HG03095 (cell line): ENCODE measurements around the gene ZC3H4.
"Not testable (repeated sequence)": the region's sequence is repeated elsewhere in the genome, so short reads cannot be mapped to it uniquely, and the experiment has no call there.

ENCODE experiments used
- ATAC-seq: cut with Tn5 transposase; IDR thresholded peaks from one replicate; pipeline ENCODE4 v1.9.1; 2021; ENCODE audit warnings: moderate library complexity; ENCODE audit not compliant: unreplicated experiment

The ZC3H4 gene

DNA sequence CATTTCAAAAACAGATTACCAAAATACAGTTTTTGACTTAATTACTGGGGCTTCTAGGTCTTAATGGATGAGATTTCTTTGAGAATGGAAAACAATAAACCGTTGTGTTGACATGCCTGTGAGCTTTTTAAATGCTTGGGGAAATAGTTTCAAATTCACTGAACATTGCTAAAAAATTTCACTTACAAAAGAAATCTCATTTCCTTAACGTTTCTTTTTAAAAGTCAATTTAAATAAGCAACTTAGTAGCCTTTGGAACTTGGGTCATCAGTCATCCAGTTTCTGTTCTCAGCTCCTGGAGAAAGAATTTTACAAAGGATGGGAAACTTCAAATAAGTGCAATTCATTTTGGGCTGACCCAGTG lies 4.4 kb downstream of the ZC3H4 start:
- no peak for ATAC-seq

DNA sequence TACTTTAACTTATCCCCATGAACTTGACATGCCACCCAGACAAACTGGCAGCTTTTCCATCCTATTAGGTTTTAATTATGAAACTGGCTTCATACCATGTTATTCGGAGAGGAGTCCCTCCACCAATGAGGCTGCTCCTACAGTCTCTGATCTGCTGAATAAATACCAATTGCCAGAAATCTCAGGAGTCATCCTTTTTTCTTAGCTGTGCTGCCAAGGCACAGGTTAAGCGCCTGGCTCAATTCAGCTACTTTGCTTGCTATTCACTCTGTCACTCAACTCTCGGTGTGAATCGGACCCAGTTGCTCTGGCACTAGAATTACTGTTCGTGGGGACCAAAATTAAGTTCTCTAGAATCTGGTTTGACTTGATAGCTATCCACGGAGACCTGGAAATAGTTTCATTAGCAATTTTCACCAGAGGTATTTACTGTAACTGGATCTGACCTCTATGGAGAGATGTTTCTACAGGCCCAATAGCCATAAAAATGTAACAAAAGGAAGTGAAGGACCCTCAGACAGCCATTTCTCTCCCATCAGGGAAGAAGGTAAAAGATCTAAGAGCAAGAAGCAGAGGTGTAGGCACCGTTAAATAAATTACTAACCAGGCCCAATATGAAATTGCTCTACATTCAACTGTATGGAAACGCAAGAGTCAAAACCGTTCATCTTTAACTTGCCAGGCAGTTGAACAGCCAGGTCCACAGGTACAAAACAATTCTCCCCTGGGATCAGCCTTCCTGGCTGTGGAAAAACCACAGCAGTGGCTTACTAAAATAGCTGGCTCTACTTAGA lies 5.4 kb downstream of the ZC3H4 start:
- ATAC-seq: no peak

DNA sequence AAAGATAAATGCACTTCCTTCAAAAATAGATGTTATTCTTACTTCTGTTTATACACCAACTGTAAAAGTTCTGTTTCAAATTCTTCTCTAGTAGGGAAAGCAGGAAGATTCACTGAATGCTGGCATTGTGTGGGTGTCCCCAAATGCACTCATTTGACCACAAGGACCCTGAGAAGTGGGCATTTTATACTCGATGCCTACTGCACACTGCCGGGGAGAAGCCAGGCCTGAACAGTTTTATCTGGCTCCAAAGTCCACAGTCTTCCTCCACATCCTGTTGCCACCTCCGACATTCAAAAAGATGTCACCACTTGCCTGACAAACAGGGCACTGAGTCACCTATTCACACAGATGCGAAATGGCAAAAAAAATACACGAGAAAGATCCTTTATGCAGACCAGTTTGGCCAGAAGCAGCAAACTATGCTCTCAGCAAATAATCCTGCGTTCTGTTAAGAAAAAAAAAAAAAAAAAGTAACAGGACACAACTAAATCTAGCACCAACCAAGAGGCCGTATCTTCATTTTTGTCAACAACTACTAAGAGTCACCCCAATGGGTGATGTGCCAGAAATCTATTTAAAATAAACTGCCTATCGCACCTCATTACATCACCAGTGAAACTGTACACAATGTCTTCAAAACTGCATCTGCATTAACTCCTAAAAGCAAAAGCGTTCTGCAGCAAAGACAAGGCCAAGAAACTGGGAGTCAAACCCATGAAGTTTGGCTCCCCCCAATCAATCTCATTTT lies 6.2 kb downstream of the ZC3H4 start:
- no peak for ATAC-seq

DNA sequence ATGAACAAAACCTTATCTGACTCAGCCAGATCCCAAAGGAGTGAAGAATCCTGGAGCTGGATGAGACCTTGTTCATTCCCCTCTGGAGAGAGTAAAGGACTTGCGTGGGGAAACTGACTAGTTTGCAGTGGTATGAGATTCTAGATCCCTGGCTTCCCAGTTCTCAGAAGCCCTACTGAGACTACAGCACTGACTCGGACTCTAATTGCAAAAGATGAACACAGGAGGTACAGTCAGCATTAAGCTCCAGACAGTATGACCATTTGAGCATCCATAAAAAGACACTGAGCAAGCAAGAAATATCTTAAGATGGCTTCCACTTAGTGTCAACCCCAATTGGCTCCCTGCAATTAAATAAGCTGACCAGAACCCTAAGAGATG lies 6.8 kb downstream of the ZC3H4 start:
- ATAC-seq: no peak

DNA sequence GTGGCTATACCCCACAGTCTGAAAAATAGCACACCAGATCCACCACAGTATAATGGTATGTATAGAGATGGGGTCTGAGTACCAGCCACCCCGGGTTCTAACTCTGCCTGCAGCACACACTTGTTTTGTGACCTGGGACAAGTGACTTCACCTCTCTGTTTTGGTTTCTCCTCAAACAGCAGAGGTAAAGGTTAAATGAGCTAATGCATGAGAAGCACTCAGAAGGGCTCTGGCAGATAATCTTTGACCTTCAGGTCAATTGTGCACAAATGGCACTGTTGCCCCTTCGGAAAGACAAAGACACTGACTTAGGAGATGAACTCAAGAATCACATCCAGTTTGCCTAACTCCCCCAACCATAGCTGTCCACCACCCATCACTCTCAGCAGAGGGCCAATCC lies 7.7 kb downstream of the ZC3H4 start:
- ATAC-seq: no peak

DNA sequence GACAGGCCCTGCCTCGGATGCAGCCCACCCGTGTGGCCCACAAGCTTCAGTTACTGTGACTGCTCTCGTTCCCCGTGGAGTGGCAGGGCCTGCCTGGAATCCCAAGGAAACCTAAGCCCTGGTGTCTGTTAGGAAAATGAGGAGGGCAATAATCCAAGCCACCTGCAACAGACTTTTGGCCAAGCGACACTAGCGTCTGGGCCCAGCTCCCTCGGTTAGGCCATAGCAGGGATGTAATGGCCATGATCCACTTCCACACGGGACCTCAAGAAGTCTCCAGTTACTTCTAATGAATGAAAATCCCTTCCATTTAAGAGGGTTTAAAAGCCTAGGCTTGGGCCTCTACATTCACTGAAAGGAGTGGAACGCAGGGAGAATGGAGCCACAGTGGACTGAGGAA lies 8.9 kb downstream of the ZC3H4 start:
- no peak for ATAC-seq

DNA sequence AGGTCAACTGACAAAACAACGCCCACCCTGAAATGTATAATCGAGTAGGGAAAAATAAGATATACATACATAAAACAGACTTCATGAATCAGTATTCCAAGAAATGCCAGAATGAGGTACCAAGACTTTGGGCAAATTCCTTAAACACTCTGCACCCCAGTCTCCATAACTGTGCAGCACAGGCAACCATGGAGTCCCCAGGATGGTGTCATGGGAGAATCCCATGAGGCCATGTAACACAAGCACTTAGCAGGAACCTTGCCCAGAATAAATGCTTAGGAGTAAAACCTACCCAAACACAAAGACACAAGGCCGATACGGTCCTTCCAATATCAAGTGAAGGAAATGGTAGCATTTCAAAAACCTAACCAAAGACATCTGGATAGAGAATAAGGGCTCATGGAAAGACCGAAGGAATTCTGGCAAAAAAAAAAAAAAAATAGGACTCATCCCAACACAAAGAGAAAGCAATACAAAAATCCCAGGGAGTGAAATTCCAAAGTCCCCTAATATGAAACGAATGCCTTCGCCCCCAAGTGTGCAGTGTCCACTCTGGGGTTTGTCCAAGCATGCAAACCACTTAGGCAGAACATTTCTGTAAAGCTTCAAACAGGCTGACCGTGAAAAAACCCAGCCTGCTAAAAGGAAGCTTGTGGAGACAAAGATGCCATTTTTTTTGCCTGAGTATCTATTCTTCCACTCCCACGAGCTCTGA lies 11.1 kb downstream of the ZC3H4 start:
- ATAC-seq: no peak

DNA sequence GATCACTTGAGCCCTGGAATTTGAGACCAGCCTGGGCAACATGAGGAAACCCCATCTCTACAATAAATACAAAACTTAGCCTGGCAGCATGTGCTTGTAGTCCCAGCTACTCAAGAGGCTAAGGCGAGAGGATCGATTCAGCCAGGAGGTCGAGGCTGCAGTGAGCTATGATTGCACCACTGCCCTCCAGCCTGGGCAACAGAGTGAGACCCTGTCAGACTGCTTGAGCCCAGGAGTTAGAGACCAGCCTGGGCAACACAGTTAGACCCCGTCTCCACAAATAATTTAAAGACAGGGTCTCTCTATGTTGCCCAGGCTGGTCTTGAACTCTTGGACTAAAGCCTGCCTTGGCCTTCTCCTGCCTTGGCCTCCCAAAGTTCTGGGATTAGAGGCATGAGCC lies 12.5 kb downstream of the ZC3H4 start:
- not testable (repeated sequence) for ATAC-seq

DNA sequence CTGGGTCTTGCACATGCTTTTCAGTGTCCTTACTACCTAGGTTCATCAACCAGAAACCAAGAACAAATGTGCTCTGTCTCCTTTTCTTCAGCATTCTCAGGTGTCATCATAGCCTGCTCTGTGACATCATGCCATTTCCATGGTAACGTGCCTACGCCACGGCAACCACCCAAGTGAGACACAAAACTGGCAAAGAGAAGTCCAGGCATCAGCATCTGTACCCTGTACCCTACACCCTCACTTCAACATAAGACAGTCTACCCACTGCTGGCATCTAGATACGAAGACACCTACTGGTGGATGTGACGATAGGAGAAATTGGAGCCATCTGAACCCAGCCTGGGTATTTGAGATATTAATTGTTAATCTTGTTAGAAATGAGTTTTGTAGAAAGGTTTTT lies 13.3 kb downstream of the ZC3H4 start:
- ATAC-seq: no peak

DNA sequence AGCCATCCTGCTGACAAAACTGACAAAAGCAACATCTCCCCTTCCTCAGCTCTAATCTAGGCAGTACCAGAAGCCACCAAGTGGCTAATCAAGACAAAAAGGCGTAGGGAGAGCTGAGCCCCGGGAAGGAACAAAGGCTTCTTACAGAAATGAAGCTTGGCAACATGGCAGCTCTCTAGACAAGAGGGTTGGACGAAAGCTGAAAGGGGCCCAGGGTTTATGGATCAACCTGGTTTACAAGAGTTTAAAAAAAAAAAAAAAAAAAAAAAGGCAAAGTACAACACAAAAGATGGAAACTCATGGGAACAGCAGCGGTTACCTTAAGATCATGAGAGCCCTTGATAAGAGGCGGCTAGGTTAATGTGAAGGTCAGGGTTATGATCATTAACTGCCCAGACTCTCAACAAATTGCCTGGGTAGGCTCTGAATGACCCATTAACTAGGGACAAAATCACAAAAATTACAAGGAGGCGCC lies 14.0 kb downstream of the ZC3H4 start:
- ATAC-seq: no peak

DNA sequence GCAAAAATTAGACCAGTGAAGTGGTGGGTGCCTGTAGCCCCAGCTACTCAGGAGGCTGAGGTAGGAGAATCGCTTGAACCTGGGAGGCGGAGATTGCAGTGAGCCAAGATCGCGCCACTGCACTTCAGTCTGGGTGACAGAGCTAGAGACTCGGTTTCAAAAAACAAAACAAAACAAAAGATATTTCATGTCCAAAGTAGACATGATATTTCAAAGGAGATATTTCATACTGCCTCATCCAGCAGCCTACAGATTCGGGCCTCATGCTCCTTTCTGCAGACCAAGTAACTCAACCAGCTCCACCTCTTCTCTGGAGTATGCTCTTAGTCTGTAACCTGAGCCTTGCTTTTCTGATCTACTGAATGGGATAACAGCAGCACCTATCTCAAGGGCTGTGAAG lies 15.0 kb downstream of the ZC3H4 start:
- ATAC-seq: no peak

DNA sequence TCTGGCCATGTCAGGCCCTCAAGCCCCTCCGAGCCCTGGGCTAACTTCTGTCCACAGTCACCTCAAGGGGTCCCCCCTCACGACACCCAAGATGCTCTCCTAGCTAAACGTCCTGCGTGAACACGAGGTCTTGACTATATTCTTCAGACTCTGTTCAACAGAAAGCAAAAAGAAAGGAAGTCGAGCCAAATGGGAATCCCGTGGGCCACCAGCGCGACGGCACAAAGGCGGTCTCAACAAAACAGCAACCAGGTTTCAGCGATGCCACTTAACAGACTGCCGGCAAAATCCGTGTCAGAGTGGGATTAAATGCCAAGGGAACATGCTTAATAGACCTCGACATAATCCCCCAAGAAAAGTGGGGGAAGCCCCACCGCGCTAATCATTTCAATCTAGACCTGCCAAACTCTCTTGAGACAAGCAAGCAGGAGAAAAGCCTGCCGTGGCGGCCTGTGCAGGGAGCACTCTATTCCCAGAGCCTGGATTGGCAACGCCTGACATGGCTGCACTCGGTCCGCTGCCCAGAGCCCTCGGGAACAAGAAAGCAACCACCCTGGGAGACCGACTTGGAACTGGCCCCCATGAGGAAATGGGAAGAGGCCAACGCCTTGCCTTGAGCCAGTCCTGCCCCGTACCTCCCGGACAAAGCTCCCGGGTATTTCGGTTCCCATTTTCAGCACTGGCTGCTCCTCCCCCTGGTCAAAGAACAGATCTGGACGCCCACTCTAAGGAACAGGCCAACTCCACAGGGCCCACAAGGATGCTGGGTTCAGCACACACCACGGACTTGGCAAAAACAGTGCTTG lies 16.0 kb downstream of the ZC3H4 start:
- no peak for ATAC-seq

DNA sequence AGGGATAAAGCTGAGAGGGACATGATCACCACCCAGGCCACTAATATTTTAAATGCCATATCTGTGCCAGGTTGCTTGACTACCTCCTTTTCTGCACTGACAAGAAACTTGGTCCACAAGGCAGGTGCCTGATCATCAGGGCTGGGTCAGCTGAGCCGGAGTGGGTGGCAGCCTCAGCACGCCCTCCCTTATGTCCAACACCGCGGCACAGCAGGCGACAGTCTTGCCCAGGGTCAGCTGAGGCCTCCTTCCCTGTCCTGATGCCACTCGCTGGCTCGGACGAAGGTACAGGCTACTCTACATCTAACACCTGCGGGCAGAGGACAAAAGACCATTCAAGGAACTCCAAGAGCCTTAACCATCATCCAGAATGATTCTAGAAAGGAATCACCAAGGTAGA lies 16.9 kb downstream of the ZC3H4 start:
- ATAC-seq: no peak

DNA sequence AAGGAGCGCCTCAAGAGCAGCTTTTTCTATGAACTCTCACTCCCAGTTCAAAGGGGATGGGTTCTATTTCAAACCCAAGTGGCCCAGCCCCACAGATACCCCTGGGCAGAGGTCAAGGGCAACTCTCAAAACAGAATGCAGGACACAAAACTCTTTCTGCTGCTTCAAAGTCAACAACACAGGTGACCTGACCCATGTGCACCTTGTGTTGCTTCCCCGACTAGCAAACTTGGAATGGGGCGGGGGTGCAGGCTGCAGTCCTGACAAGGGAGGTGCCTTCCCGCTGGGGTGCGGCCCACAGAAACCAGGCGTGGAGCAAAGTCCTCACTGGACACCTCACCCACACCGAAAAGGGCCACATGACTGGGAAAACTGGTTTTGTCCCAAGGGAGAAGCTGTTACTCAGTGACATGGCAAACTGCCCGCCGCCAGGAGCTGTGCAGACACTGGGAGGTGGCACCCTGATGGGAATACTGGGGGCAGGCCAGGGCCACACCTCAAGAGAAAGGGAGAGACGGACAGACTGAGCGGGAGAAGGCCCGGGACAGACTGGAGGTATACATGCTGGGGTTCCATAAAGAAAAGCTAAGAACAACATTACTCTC lies 17.4 kb downstream of the ZC3H4 start:
- no peak for ATAC-seq

DNA sequence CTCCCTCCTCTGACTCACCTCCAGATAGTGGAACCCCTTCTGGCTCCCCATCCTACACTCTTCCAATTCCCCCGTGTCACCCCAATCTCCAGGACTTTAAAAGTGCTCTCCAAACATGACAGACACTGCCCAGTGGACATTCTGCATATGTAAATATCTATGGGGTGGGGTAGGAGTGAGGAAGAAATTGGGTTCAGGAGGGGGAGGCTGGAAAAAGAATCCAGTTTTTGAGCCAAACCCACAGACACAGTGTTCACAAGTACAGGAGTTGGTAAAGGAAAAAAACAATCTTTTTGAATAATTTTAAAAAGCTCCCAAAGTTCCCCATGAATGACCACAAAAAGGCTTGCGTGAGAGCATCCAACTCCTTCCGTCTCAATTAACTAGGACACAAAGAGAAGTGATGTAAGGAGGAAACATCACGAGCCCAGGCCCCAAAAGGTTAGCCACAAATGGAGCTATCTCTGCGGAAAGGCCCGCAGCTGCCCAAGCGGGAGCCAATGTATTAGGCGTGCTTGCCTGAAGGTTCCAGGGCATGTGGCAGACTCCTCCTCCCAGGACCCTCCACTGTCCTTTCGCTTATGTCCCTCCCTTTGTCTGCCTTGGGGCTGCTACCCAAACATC lies 18.0 kb downstream of the ZC3H4 start:
- no peak for ATAC-seq

DNA sequence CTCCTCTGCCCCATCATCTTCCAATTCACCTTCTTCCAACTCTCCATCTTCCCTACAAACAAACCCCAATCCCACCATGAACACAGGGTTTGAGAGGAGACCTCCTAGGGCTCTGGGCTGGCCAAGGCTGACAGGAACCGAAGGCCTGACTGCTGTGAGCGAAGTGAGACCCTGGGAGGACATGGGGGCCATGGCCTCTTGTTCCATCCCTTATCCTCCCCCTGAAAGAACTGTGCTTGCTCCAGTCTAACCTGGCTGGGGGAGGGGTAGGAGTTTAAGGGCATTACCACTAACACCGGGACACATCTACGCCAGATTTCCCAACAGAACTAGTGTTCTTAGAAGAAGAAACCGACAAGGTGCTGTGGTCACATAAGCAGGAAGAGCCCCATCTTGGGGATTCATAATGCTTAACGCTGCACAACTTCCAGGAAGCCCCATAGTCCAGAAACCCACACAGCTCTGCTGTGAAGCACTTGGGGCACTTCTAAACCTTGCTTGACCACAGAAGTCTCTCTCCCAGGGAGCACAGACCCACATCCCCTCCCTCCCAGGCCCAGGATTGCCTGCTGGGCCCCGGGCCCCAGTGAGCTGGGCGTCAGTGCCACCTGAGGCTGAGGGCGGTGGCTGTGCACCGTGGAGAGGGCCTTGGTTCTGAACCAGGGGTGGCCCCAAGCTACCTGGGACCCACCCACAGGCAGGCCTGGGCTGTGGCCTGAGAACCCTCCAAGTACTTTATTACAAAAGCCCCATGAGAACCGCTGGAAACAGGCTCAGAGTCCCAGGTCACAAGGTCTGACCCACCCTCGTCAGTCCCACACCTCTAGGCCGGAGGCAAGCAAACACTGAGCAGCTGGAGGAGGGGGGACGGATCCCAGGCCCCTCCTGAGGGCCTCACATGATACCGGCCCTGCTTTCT lies 18.8 kb downstream of the ZC3H4 start:
- no peak for ATAC-seq

DNA sequence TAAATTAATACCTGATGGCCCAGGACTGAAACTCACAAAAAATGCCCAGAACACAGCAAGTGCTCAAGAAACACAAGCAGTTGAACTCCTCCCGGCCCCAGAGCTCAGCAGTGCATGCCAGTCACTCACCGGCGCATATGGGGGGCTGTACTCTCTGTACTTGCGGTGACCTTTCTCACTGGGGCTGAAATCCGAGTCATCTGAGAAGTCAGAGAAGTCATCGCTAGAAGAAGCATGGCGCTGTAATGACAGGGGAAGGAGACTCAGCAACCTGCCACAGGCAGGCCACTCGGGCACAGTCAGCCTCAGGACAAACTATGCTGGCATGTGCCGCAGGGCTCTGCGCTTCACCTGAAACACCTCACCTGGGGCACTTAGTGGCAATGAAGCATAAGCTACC lies 19.7 kb downstream of the ZC3H4 start:
- peak; percentile 49 for ATAC-seq

DNA sequence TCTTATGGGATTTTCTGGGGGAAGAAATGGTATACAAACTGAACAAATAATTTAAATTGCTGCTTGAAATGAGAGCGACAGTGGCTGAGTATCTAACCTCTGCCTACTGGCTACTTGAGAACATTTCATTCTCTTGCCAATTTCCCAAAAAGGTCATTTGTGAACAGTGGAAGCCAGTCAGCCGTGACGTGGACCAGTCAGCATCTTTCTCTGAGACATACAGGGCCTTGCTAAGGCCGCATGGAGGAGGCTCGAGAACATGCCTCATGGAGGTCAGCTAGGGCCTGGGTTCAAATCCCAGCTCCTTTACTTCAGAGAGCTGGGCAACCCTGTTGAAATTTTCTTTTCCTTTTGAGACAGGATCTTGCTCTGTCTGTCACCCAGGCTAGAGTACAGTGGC lies 20.3 kb downstream of the ZC3H4 start:
- no peak for ATAC-seq

DNA sequence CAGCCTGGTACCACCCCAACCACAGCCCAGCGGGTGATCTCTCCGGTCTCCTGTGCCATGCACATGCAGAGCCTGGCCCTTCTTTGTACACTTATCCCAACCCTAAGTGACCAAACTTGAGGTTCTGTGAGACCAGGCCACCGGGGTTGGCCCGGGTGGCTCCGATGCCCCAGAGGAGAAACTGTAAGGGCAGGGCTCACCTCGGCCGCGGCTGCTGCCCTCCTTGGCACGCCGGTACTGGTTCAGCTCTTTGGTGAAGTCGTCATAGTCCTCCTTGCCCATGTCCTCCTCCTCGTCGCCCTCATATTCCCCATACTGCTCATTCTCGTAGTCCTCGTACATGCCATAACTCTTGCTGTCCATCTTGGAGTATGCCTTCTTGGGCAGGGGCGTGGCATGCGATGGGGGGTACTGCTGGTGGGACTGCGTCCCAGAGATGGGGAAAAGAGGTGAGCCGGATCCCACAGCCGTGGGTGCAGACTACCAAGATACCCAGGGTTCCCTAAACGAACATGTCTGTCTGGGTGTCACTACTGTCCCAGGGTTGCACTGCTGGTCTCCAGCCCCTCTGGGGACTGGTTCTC lies 23.7 kb downstream of the ZC3H4 start:
- ATAC-seq: no peak
